Stomach (tissue), 4 donors: ENCODE results near the gene MALL.

Experiments
- POLR2A ChIP-seq, 4 donors: fragments of 450-650 bp; IDR thresholded peaks; one replicate each; pipeline ENCODE4 v1.6.1; 2016; ENCODE audit warnings: antibody characterized with exemption in 4 of 4, control low read depth in 2 of 4, mild to moderate bottlenecking in 1 of 4, moderate library complexity in 1 of 4
- POLR2AphosphoS5 ChIP-seq, 3 donors: sonication (generic); formaldehyde crosslinking; IDR thresholded peaks; one replicate each; pipeline ENCODE4 v1.6.1; 2016; ENCODE audit warnings: antibody characterized with exemption in 3 of 3
- TF ChIP-seq, protein P1 (sequence below), 7 experiments: fragments of 450-650 bp in 4 of 7; fragments of 200-600 bp in 3 of 7; sonication (generic) in 3 of 7; IDR thresholded peaks; one replicate each; pipeline ENCODE4 v1.5.1; 2016 to 2019; ENCODE audit warnings: antibody characterized with exemption in 7 of 7, control low read depth in 2 of 7, mild to moderate bottlenecking in 1 of 7

DNA sequence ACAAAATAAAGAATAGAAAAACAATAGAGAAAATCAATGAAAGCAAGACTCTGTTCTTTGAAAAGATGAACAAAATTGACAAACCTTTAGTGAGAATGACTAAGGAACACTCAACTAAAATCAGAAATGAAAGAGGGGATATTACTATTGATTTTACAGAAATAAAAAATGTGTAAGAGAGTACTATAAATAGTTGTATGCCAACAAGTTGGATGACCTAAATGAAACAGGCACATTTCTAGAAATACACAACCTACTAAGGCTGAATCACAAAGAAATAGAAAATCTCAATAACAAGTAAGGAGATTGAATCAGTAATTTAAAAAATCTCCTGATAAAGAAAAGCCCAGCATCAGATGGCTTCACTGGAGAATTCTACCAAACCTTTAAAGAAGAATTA, 18.4 kb upstream of the MALL start:
- TF ChIP-seq POLR2AphosphoS5 (IDR thresholded peaks at IDR 0.05) (no peak), POLR2A (IDR thresholded peaks at IDR 0.05) (no peak)
- TF ChIP-seq, protein P1, sequence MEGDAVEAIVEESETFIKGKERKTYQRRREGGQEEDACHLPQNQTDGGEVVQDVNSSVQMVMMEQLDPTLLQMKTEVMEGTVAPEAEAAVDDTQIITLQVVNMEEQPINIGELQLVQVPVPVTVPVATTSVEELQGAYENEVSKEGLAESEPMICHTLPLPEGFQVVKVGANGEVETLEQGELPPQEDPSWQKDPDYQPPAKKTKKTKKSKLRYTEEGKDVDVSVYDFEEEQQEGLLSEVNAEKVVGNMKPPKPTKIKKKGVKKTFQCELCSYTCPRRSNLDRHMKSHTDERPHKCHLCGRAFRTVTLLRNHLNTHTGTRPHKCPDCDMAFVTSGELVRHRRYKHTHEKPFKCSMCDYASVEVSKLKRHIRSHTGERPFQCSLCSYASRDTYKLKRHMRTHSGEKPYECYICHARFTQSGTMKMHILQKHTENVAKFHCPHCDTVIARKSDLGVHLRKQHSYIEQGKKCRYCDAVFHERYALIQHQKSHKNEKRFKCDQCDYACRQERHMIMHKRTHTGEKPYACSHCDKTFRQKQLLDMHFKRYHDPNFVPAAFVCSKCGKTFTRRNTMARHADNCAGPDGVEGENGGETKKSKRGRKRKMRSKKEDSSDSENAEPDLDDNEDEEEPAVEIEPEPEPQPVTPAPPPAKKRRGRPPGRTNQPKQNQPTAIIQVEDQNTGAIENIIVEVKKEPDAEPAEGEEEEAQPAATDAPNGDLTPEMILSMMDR (IDR thresholded peaks at IDR 0.05): no peak
